Testis (tissue), 2 donors: Measurements from ENCODE around the gene LASP1NB.

Experiments used
- CTCF ChIP-seq, 3 experiments: fragments of 450-650 bp in 2 of 3; fragments of 200-600 bp in 1 of 3; sonication (generic) in 1 of 3; IDR thresholded peaks; one replicate each; pipeline ENCODE4 v1.5.1; 2016 to 2019; ENCODE audit warnings: antibody characterized with exemption in 3 of 3, mild to moderate bottlenecking in 2 of 3, moderate library complexity in 1 of 3
- POLR2A ChIP-seq: fragments of 450-650 bp; IDR thresholded peaks from one replicate; pipeline ENCODE4 v1.6.1; 2017; ENCODE audit warnings: antibody characterized with exemption, mild to moderate bottlenecking, moderate library complexity

- TF ChIP-seq CTCF (IDR thresholded peaks at IDR 0.05) (no peak), POLR2A (no peak)
Observed at GRCh38 chr17:38911081-38911730, 14.2 kb upstream of the LASP1NB start.
